Measurements from ENCODE around the gene ARL5B.

ARL5B gene

GRCh38 chr10:18713077-18713476 is 53.8 kb downstream of the ARL5B start:
- no peak for DNase-seq

GRCh38 chr10:18718991-18719390 is 59.8 kb downstream of the ARL5B start:
- Mint-ChIP-seq H3K4me1 (ENCODE audit: low read depth) (no peaks in the 10 kb centered on the region), H3K36me3 (ENCODE audit: low read depth) (no peaks in the 10 kb centered on the region), H3K4me3 (no peak overlapping the region), H3K27me3 (peaks cover 2% of the 10 kb centered on the region), H3K27ac (no peak overlapping the region), H3K9me3 (no peaks in the 10 kb centered on the region)
- no peak for DNase-seq

More at GRCh38 chr10:18713077-18713476, 53.8 kb downstream of the ARL5B start:
- H3K9me3 Mint-ChIP-seq = no peaks in the 10 kb centered on the region
- no peak overlapping the region for H3K4me3 Mint-ChIP-seq
- no peak overlapping the region for H3K27ac Mint-ChIP-seq
- no peaks in the 10 kb centered on the region for H3K4me1 Mint-ChIP-seq (ENCODE audit: low read depth)
- H3K36me3 Mint-ChIP-seq (ENCODE audit: low read depth) = no peaks in the 10 kb centered on the region
- peaks cover 7% of the 10 kb centered on the region for H3K27me3 Mint-ChIP-seq

GRCh38 chr10:18719811-18720210 is 60.6 kb downstream of the ARL5B start:
- no peaks in the 10 kb centered on the region for H3K4me1 Mint-ChIP-seq (ENCODE audit: low read depth)
- no peak overlapping the region for H3K27ac Mint-ChIP-seq
- DNase-seq = no peak
- no peaks in the 10 kb centered on the region for H3K9me3 Mint-ChIP-seq
- H3K4me3 Mint-ChIP-seq = no peak overlapping the region
- H3K27me3 Mint-ChIP-seq = peaks cover 2% of the 10 kb centered on the region
- H3K36me3 Mint-ChIP-seq (ENCODE audit: low read depth) = no peaks in the 10 kb centered on the region

- no peaks in the 10 kb centered on the region for H3K9me3 Mint-ChIP-seq
- DNase-seq = no peak
- H3K36me3 Mint-ChIP-seq (ENCODE audit: low read depth) = no peaks in the 10 kb centered on the region
- no peaks in the 10 kb centered on the region for H3K4me1 Mint-ChIP-seq (ENCODE audit: low read depth)
- no peak overlapping the region for H3K27ac Mint-ChIP-seq
- H3K27me3 Mint-ChIP-seq = no peaks in the 10 kb centered on the region
- no peak overlapping the region for H3K4me3 Mint-ChIP-seq
Observed at GRCh38 chr10:18721067-18721466, 61.8 kb downstream of the ARL5B start.

GRCh38 chr10:18723801-18724200 is 64.6 kb downstream of the ARL5B start:
- Mint-ChIP-seq H3K4me1 (ENCODE audit: low read depth) (no peaks in the 10 kb centered on the region), H3K27ac (no peak overlapping the region), H3K27me3 (peaks cover 9% of the 10 kb centered on the region), H3K4me3 (no peak overlapping the region), H3K9me3 (no peaks in the 10 kb centered on the region), H3K36me3 (ENCODE audit: low read depth) (no peaks in the 10 kb centered on the region)
- DNase-seq = no peak
